ENCODE results near the gene KCNQ5. TPM values are rescaled to one million over a fixed set of nuclear protein-coding genes. Genes with fewer than 3 reads are reported as not detected.

Gene KCNQ5
- 0.04 TPM for total RNA-seq (2013)
- not detected for polyA plus RNA-seq
- 0.14 TPM in 1 of 2 replicates, not detected in the other for polyA minus RNA-seq
- total RNA-seq, result 0.08 to 6.1 (median 0.27) reads per million in 11 experiments

GRCh38 chr6:72621291-72622093 lies at the start of gene KCNQ5:
Gene KCNQ5, plus strand, starts transcription at chr6:72622064.
- Mint-ChIP-seq H3K36me3 (no peaks in the 10 kb centered on the region), H3K4me3 (peak within 1 kb of the TSS; percentile 90 to 98), H3K27me3 (ENCODE audit: low read depth in 3 of 3) (peaks cover 21 to 32% (median 23%) of the 10 kb centered on the region in 3 donors), H3K27ac (peak within 1 kb of the TSS in 3 of 7 donors; percentile 5 to 47 (median 16)), H3K4me1 (peaks cover 35% of the 10 kb centered on the region), H3K9me3 (peaks cover 0 to 8% (median 0%) of the 10 kb centered on the region in 7 donors)
- TF ChIP-seq CTCF (IDR thresholded peaks at IDR 0.05), result no peak
- Histone ChIP-seq H3K4me1 (ENCODE audit: control insufficient read depth in 1 of 2, insufficient read depth in 2 of 2, low read length in 2 of 2) (peaks cover 40 to 44% of the 10 kb centered on the region in 2 donors), H3K9ac (ENCODE audit: insufficient read depth, low read length, poor library complexity, severe bottlenecking) (peak within 1 kb of the TSS; percentile 49), H3K79me2 (ENCODE audit: insufficient read depth, low read length) (peaks cover 10% of the 10 kb centered on the region), H3K4me2 (replicated peaks; ENCODE audit: extremely low read depth, low read length, poor library complexity, severe bottlenecking) (peak within 1 kb of the TSS; percentile 100), H3K9me3 (replicated peaks in 1 of 2; ENCODE audit: control insufficient read depth in 1 of 2, insufficient read depth in 1 of 2, low read length in 2 of 2) (no peaks in the 10 kb centered on the region), H3K27ac (ENCODE audit: low read depth in 1 of 2, low read length in 2 of 2) (no peak within 1 kb of the TSS), H2AFZ (ENCODE audit: insufficient read depth, low read depth, low read length, poor library complexity, severe bottlenecking) (peak within 1 kb of the TSS; percentile 88), H4K20me1 (ENCODE audit: insufficient read depth, low read length) (no peaks in the 10 kb centered on the region), H3K36me3 (replicated peaks in 1 of 2; ENCODE audit: control insufficient read depth in 1 of 2, insufficient read depth in 2 of 2, low read length in 2 of 2) (no peaks in the 10 kb centered on the region), H3K27me3 (ENCODE audit: control insufficient read depth in 2 of 2, insufficient read depth in 2 of 2, low read length in 2 of 2) (peaks cover 5 to 21% of the 10 kb centered on the region in 2 donors), H3K4me3 (replicated peaks in 1 of 3; ENCODE audit: low read depth in 2 of 3, low read length in 3 of 3) (peak within 1 kb of the TSS; percentile 51 to 89 (median 67))
- WGBS (ENCODE audit: insufficient coverage), result under 1% methylated on average over 38 of the region's 58 CpGs
- peak in 1 of 3 donors; percentile 8 for DNase-seq
- intact Hi-C loops (cut with micrococcal nuclease), result no loop called here

GRCh38 chr6:72579865-72580264 lies 42.0 kb upstream of the KCNQ5 start:
- no CpG with 5 or more reads among the region's 2 CpGs for WGBS (ENCODE audit: insufficient coverage)
- H3K36me3 Mint-ChIP-seq, result no peaks in the 10 kb centered on the region
- Histone ChIP-seq H3K79me2 (ENCODE audit: insufficient read depth, low read length) (no peaks in the 10 kb centered on the region), H3K4me3 (replicated peaks in 1 of 3; ENCODE audit: low read depth in 2 of 3, low read length in 3 of 3) (no peak overlapping the region), H3K27me3 (ENCODE audit: control insufficient read depth in 2 of 2, insufficient read depth in 2 of 2, low read length in 2 of 2) (no peaks in the 10 kb centered on the region), H2AFZ (ENCODE audit: insufficient read depth, low read depth, low read length, poor library complexity, severe bottlenecking) (no peak overlapping the region), H3K9me3 (replicated peaks in 1 of 2; ENCODE audit: control insufficient read depth in 1 of 2, insufficient read depth in 1 of 2, low read length in 2 of 2) (no peaks in the 10 kb centered on the region), H3K4me2 (replicated peaks; ENCODE audit: extremely low read depth, low read length, poor library complexity, severe bottlenecking) (peak overlapping the region; percentile 46), H3K4me1 (ENCODE audit: control insufficient read depth in 1 of 2, insufficient read depth in 2 of 2, low read length in 2 of 2) (peaks cover 0 to 6% of the 10 kb centered on the region in 2 donors), H3K36me3 (replicated peaks in 1 of 2; ENCODE audit: control insufficient read depth in 1 of 2, insufficient read depth in 2 of 2, low read length in 2 of 2) (no peaks in the 10 kb centered on the region), H4K20me1 (ENCODE audit: insufficient read depth, low read length) (no peaks in the 10 kb centered on the region), H3K9ac (ENCODE audit: insufficient read depth, low read length, poor library complexity, severe bottlenecking) (no peak overlapping the region), H3K27ac (ENCODE audit: low read depth in 1 of 2, low read length in 2 of 2) (peak overlapping the region in 1 of 2 donors; percentile 30)
- no peaks in the 10 kb centered on the region for H3K9me3 Mint-ChIP-seq
- peaks cover 0 to 3% (median 0%) of the 10 kb centered on the region in 3 donors for H3K27me3 Mint-ChIP-seq (ENCODE audit: low read depth in 3 of 3)
- H3K4me1 Mint-ChIP-seq, result peaks cover 6% of the 10 kb centered on the region
- H3K4me3 Mint-ChIP-seq, result no peak overlapping the region
- H3K27ac Mint-ChIP-seq, result no peak overlapping the region
- no peak for TF ChIP-seq CTCF (IDR thresholded peaks at IDR 0.05)
- intact Hi-C loops (cut with micrococcal nuclease), result loop anchor here in 1 of 2 donors (10.0 kb wide), 1 partner anchor 165 kb away; no protein-coding TSS in a partner anchor
- no peak for DNase-seq

Data from CD14-positive monocyte (primary cell).